Measurements from ENCODE around the gene TNFRSF1B. TPM values are rescaled to one million over a fixed set of nuclear protein-coding genes. Genes with fewer than 3 reads are reported as not detected.

TNFRSF1B gene
- total RNA-seq, 1 donor from 2014 or later = 15.5 TPM

- intact Hi-C loops (cut with DNase I) = no loop called here
- DNase-seq (ENCODE audit: low spot score) = no peak
Observed at GRCh38 chr1:12140515-12141162, 26.2 kb upstream of the TNFRSF1B start.

GRCh38 chr1:12141163-12141850, 25.5 kb upstream of the TNFRSF1B start:
- intact Hi-C loops (cut with DNase I) = no loop called here
- DNase-seq (ENCODE audit: low spot score) = no peak

GRCh38 chr1:12142141-12142823, 24.5 kb upstream of the TNFRSF1B start:
- no peak for DNase-seq (ENCODE audit: low spot score)
- intact Hi-C loops (cut with DNase I) = no loop called here

GRCh38 chr1:12142891-12143630, 23.7 kb upstream of the TNFRSF1B start:
- intact Hi-C loops (cut with DNase I) = no loop called here
- peak; percentile 91 for DNase-seq (ENCODE audit: low spot score)

- peak; percentile 93 for DNase-seq (ENCODE audit: low spot score)
- intact Hi-C loops (cut with DNase I) = no loop called here
Observed at GRCh38 chr1:12143631-12144155, 23.1 kb upstream of the TNFRSF1B start.

GRCh38 chr1:12144236-12144635, 22.6 kb upstream of the TNFRSF1B start:
- intact Hi-C loops (cut with DNase I) = no loop called here
- DNase-seq (ENCODE audit: low spot score) = no peak

GRCh38 chr1:12144969-12145368, 21.8 kb upstream of the TNFRSF1B start:
- intact Hi-C loops (cut with DNase I) = no loop called here
- DNase-seq (ENCODE audit: low spot score) = no peak

- intact Hi-C loops (cut with DNase I) = no loop called here
- no peak for DNase-seq (ENCODE audit: low spot score)
Observed at GRCh38 chr1:12145616-12146342, 21.0 kb upstream of the TNFRSF1B start.

GRCh38 chr1:12146343-12147112, 20.3 kb upstream of the TNFRSF1B start:
- intact Hi-C loops (cut with DNase I) = no loop called here
- no peak for DNase-seq (ENCODE audit: low spot score)

GRCh38 chr1:12147201-12147701, 19.5 kb upstream of the TNFRSF1B start:
- no peak for DNase-seq (ENCODE audit: low spot score)
- intact Hi-C loops (cut with DNase I) = no loop called here

GRCh38 chr1:12148160-12148957, 18.4 kb upstream of the TNFRSF1B start:
- intact Hi-C loops (cut with DNase I) = no loop called here
- DNase-seq (ENCODE audit: low spot score) = no peak

GRCh38 chr1:12148958-12149790, 17.6 kb upstream of the TNFRSF1B start:
- DNase-seq (ENCODE audit: low spot score) = no peak
- intact Hi-C loops (cut with DNase I) = no loop called here

GRCh38 chr1:12149791-12150175, 17.0 kb upstream of the TNFRSF1B start:
- DNase-seq (ENCODE audit: low spot score) = no peak
- intact Hi-C loops (cut with DNase I) = no loop called here

- no peak for DNase-seq (ENCODE audit: low spot score)
- intact Hi-C loops (cut with DNase I) = no loop called here
Observed at GRCh38 chr1:12150456-12151200, 16.2 kb upstream of the TNFRSF1B start.

- intact Hi-C loops (cut with DNase I) = no loop called here
- DNase-seq (ENCODE audit: low spot score) = no peak
Observed at GRCh38 chr1:12151465-12151864, 15.3 kb upstream of the TNFRSF1B start.
